IMR-90 (cell line): ENCODE measurements around the gene ASTN2. TPM values are rescaled to one million over a fixed set of nuclear protein-coding genes. Genes with fewer than 3 reads are reported as not detected.

Experiments used
- ATAC-seq: fragments of 200-7000 bp; cut with Tn5 transposase; 2 replicates; pipeline ENCODE4 v1.9.1; 2020; ENCODE audit warnings: low read depth, mild to moderate bottlenecking, moderate library complexity
- BruUV-seq: library from RNA; stranded (reverse); fragments of 400-500 nt; replicated peaks from 2 replicates; lab custom pipeline; 2021; lab: Mats Ljungman, UMichigan
- CTCF ChIA-PET: fragments of 300-600 bp; formaldehyde crosslinking; extraction: SDS; loops from one replicate; lab custom pipeline; 2021; ENCODE audit warnings: antibody characterized with exemption; lab: Yijun Ruan, JAX
- POLR2A ChIA-PET: fragments of 300-600 bp; sonication (Branson Sonifier 250); formaldehyde crosslinking; loops from one replicate; lab custom pipeline; 2022; ENCODE audit warnings: antibody characterized with exemption; ENCODE audit not compliant: unreplicated experiment; lab: Charles Lee
- DNase-seq: peaks from one replicate; pipeline ENCODE4 v3.0.0; 2013
- H2AFZ ChIP-seq: replicated peaks from 2 replicates; pipeline ENCODE3; 2013; ENCODE audit warnings: low read length, mild to moderate bottlenecking; ENCODE audit not compliant: poor library complexity
- H2AK5ac ChIP-seq: 2 replicates; pipeline ENCODE4 v1.6.1; 2013; ENCODE audit warnings: low read depth, low read length, inconsistent platforms
- H2AK9ac ChIP-seq: replicated peaks from 2 replicates; pipeline ENCODE3; 2013; ENCODE audit warnings: mild to moderate bottlenecking, low read depth, low read length, moderate library complexity; ENCODE audit not compliant: poor library complexity
- H2BK120ac ChIP-seq: 2 replicates; pipeline ENCODE4 v1.6.1; 2013; ENCODE audit warnings: low read depth, low read length, inconsistent platforms
- H2BK15ac ChIP-seq: 3 replicates; pipeline ENCODE4 v1.6.1; 2013; ENCODE audit warnings: low read depth, low read length, inconsistent platforms
- H2BK20ac ChIP-seq: 2 replicates; pipeline ENCODE4 v1.6.1; 2013; ENCODE audit warnings: low read depth, mild to moderate bottlenecking, inconsistent platforms, low read length, moderate library complexity
- H2BK5ac ChIP-seq: 2 replicates; pipeline ENCODE4 v1.6.1; 2013; ENCODE audit warnings: mild to moderate bottlenecking, low read depth, low read length, inconsistent platforms; ENCODE audit not compliant: poor library complexity, severe bottlenecking
- H3K14ac ChIP-seq: replicated peaks from 2 replicates; pipeline ENCODE4 v1.6.1; 2013; ENCODE audit warnings: low read depth, low read length, inconsistent platforms
- H3K18ac ChIP-seq: 2 replicates; pipeline ENCODE4 v1.6.1; 2013; ENCODE audit warnings: low read depth, low read length, control low read depth
- H3K23ac ChIP-seq: 2 replicates; pipeline ENCODE4 v1.6.1; 2013; ENCODE audit warnings: low read depth, low read length, inconsistent platforms
- H3K27ac ChIP-seq: 2 replicates; pipeline ENCODE4 v1.5.1; 2013; ENCODE audit warnings: mild to moderate bottlenecking, control low read depth, low read length; ENCODE audit not compliant: insufficient read depth
- H3K27me3 ChIP-seq: 2 replicates; pipeline ENCODE4 v1.6.1; 2013; ENCODE audit warnings: low read length; ENCODE audit not compliant: control insufficient read depth, insufficient read depth
- H3K36me3 ChIP-seq: 2 replicates; pipeline ENCODE4 v1.6.1; 2013; ENCODE audit warnings: low read length, mixed read lengths; ENCODE audit not compliant: control insufficient read depth, insufficient read depth
- H3K4ac ChIP-seq: 2 replicates; pipeline ENCODE4 v1.6.1; 2013; ENCODE audit warnings: low read depth, low read length, inconsistent platforms
- H3K4me1 ChIP-seq: 2 replicates; pipeline ENCODE4 v1.6.1; 2013; ENCODE audit warnings: low read length, mixed read lengths; ENCODE audit not compliant: control insufficient read depth, insufficient read depth
- H3K4me2 ChIP-seq: 2 replicates; pipeline ENCODE4 v1.6.1; 2013; ENCODE audit warnings: low read depth, mild to moderate bottlenecking, control low read depth, low read length, moderate library complexity
- H3K4me3 ChIP-seq: 2 replicates; pipeline ENCODE4 v1.5.1; 2013; ENCODE audit warnings: low read depth, mild to moderate bottlenecking, control low read depth, low read length, moderate library complexity; ENCODE audit not compliant: insufficient read depth
- H3K56ac ChIP-seq: 2 replicates; pipeline ENCODE4 v1.6.1; 2013; ENCODE audit warnings: low read length, inconsistent platforms; ENCODE audit not compliant: insufficient read depth; ENCODE audit errors: extremely low read depth
- H3K79me1 ChIP-seq, 2 experiments: 2 replicates each; pipeline ENCODE4 v1.6.1; 2013; ENCODE audit warnings: low read length in 2 of 2, inconsistent platforms in 1 of 2, low read depth in 1 of 2
- H3K9ac ChIP-seq: 2 replicates; pipeline ENCODE4 v1.6.1; 2013; ENCODE audit warnings: low read depth, low read length, control low read depth
- H3K9me1 ChIP-seq: 2 replicates; pipeline ENCODE4 v1.6.1; 2013; ENCODE audit warnings: low read length, inconsistent platforms; ENCODE audit not compliant: insufficient read depth
- H3K9me3 ChIP-seq: 2 replicates; pipeline ENCODE4 v1.6.1; 2013; ENCODE audit warnings: low read length; ENCODE audit not compliant: control insufficient read depth, insufficient read depth
- H4K20me1 ChIP-seq: 2 replicates; pipeline ENCODE4 v1.6.1; 2013; ENCODE audit warnings: low read length, inconsistent platforms; ENCODE audit not compliant: insufficient read depth
- H4K5ac ChIP-seq: 2 replicates; pipeline ENCODE4 v1.6.1; 2013; ENCODE audit warnings: mild to moderate bottlenecking, low read depth, low read length, control low read depth
- H4K8ac ChIP-seq, 2 experiments: 2 replicates each; pipeline ENCODE4 v1.6.1; 2013; ENCODE audit warnings: low read depth in 2 of 2, low read length in 2 of 2, control low read depth in 1 of 2, inconsistent platforms in 1 of 2
- H4K91ac ChIP-seq: 2 replicates; pipeline ENCODE4 v1.6.1; 2013; ENCODE audit warnings: low read depth, low read length, inconsistent platforms; ENCODE audit not compliant: insufficient read depth
- BHLHE40 ChIP-seq: fragments of 150-350 bp; IDR thresholded peaks from 2 replicates; pipeline ENCODE4 v1.6.1; 2016; ENCODE audit warnings: mild to moderate bottlenecking, low read depth, low read length
- CEBPB ChIP-seq: IDR thresholded peaks from 2 replicates; pipeline ENCODE4 v1.6.1; 2012; ENCODE audit warnings: low read depth, low read length, improper control_type of control experiment
- CHD1 ChIP-seq: IDR thresholded peaks from 2 replicates; pipeline ENCODE4 v1.6.1; 2012; ENCODE audit warnings: low read depth, low read length, improper control_type of control experiment
- FOS ChIP-seq: fragments of 150-350 bp; IDR thresholded peaks from 2 replicates; pipeline ENCODE4 v1.6.1; 2016; ENCODE audit warnings: low read depth, low read length
- MAFK ChIP-seq: IDR thresholded peaks from 2 replicates; pipeline ENCODE4 v1.6.1; 2012; ENCODE audit warnings: low read depth, low read length, improper control_type of control experiment
- NFE2L2 ChIP-seq: fragments of 150-350 bp; IDR thresholded peaks from 2 replicates; pipeline ENCODE4 v1.6.1; 2016; ENCODE audit warnings: low read depth, mild to moderate bottlenecking, low read length
- POLR2A ChIP-seq: IDR thresholded peaks from 2 replicates; pipeline ENCODE4 v1.6.1; 2012; ENCODE audit warnings: mild to moderate bottlenecking, low read depth, low read length
- RCOR1 ChIP-seq: IDR thresholded peaks from 2 replicates; pipeline ENCODE4 v1.6.1; 2012; ENCODE audit warnings: mild to moderate bottlenecking, low read length, improper control_type of control experiment; ENCODE audit not compliant: insufficient replicate concordance
- RFX5 ChIP-seq: IDR thresholded peaks from 2 replicates; pipeline ENCODE4 v1.8.0; 2012; ENCODE audit warnings: low read depth, mild to moderate bottlenecking, low read length, moderate library complexity
- SMC3 ChIP-seq: fragments of 150-350 bp; IDR thresholded peaks from 2 replicates; pipeline ENCODE4 v1.6.1; 2016; ENCODE audit warnings: low read depth, mild to moderate bottlenecking, antibody characterized with exemption, low read length, moderate library complexity
- WGBS, 2 experiments: methylation state at CpG; one replicate each; pipeline versions ENCODE4 v1.1.5 to v1.1.7; 2013; ENCODE audit warnings: missing lambda C conversion rate in 2 of 2; ENCODE audit not compliant: insufficient read length in 1 of 2; ENCODE audit errors: extremely low coverage in 2 of 2; 5-methylcytosine and 5-hydroxymethylcytosine counted together
- dilution Hi-C: fragments of 300-500 bp; cut with HindIII; formaldehyde crosslinking; loops from one replicate; pipeline ENCODE4 v1.14.3; 2018; ENCODE audit warnings: low sequenced_read_pairs; ENCODE audit not compliant: unreplicated experiment
- in situ Hi-C: fragments of 300-500 bp; cut with MboI; formaldehyde crosslinking; loops from 3 replicates; pipeline ENCODE4 v1.14.3; 2019; ENCODE audit warnings: low sequenced_read_pairs, inconsistent platforms, mixed read lengths
- intact Hi-C: fragments of 100-400 bp; cut with micrococcal nuclease; formaldehyde crosslinking; loops from 2 replicates; pipeline ENCODE4 v1.10.0; 2022
- polyA plus RNA-seq, 3 experiments: library from polyadenylated mRNA; depleted of rRNA; stranded (reverse); fragments of >200 nt; gene quantifications; 2 replicates each; pipeline ENCODE4 v1.2.3, GENCODE V29; 2012; ENCODE audit warnings: low replicate concordance in 1 of 3
- total RNA-seq: library from RNA; depleted of rRNA; stranded (reverse); fragments of >200 nt; gene quantifications from 2 replicates; pipeline ENCODE4 v1.2.3, GENCODE V29; 2012
- TF ChIP-seq, protein P1 (sequence below): fragments of 150-350 bp; IDR thresholded peaks from 2 replicates; pipeline ENCODE4 v1.6.1; 2017; ENCODE audit warnings: mild to moderate bottlenecking, antibody characterized with exemption, low read length, low read depth

The ASTN2 gene
- total and polyA plus RNA-seq, 2 of the 4 experiments (the other 2 are of a cell fraction): 3.8 to 6.8 TPM

DNA sequence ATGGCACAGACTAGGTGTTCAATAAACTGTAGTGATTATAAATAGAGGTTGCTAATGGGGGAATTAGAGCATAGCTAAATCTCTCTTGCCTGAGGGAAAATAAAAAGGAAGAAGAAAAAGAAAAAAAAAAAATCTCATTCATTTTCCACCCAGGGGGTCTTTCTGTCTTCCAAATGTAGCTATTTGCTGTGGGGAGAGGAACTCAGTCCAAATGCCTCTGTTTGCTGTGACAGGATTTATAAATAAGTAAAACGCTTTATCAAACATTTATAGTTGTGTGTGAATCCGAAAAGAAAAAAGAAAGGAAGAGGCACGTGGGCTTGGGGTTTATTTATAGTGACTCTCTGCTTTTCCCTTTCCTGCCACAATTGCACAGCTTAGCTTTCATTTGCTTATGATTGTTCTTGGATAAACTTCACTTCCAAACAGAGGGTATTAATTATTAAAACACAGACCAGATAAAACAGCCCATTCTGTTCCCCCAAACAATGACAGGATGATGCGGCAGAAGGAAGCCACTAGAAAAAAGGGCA is 245.7 kb downstream of the ASTN2 start:
- BruUV-seq: no TSS peak

More for the DNA sequence above, 245.7 kb downstream of the ASTN2 start:
- Histone ChIP-seq H3K9me3 (no peaks in the 10 kb centered on the region; the same call in 1 of the 2 replicates), H3K4ac (no peak overlapping the region), H3K36me3 (no peaks in the 10 kb centered on the region), H4K8ac (no peak overlapping the region), H2AK9ac (no peak overlapping the region), H2AK5ac (no peak overlapping the region), H3K9ac (no peak overlapping the region), H4K20me1 (no peaks in the 10 kb centered on the region), H2BK120ac (no peak overlapping the region), H3K4me2 (no peak overlapping the region), H2BK15ac (no peak overlapping the region), H3K27me3 (no peaks in the 10 kb centered on the region), H3K18ac (no peak overlapping the region), H3K9me1 (no peaks in the 10 kb centered on the region), H3K4me3 (no peak overlapping the region), H3K27ac (no peak overlapping the region), H2AFZ (no peak overlapping the region), H4K5ac (no peak overlapping the region), H3K4me1 (no peaks in the 10 kb centered on the region), H3K14ac (no peak overlapping the region), H3K56ac (no peak overlapping the region), H3K79me1 (no peaks in the 10 kb centered on the region), H2BK5ac (no peak overlapping the region), H2BK20ac (no peak overlapping the region), H4K91ac (no peak overlapping the region), H3K23ac (no peak overlapping the region)
- in situ Hi-C loops: no loop called here
- dilution Hi-C loops: no loop called here
- DNase-seq (no peak), ATAC-seq (no peak)
- no CpG with 5 or more reads among the region's 4 CpGs for WGBS, 2 experiments
- intact Hi-C loops: no loop called here
- CTCF ChIA-PET: interaction anchor here (0.6 kb wide), 1 partner anchor 799 kb away, joined by 5 read pairs; no protein-coding TSS in a partner anchor
- POLR2A ChIA-PET: no interaction called here
- TF ChIP-seq SMC3 (no peak), BHLHE40 (no peak), POLR2A (no peak), MAFK (no peak), CHD1 (no peak), CEBPB (no peak), NFE2L2 (no peak), RFX5 (no peak), RCOR1 (no peak), FOS (no peak)
- TF ChIP-seq, protein P1, sequence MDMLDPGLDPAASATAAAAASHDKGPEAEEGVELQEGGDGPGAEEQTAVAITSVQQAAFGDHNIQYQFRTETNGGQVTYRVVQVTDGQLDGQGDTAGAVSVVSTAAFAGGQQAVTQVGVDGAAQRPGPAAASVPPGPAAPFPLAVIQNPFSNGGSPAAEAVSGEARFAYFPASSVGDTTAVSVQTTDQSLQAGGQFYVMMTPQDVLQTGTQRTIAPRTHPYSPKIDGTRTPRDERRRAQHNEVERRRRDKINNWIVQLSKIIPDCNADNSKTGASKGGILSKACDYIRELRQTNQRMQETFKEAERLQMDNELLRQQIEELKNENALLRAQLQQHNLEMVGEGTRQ: no peak
